Limb (tissue), 2 donors: ENCODE measurements around the gene PRR14.
A peak's percentile ranks its signal among the peaks of the same experiment; 100 is the strongest.
"Not testable (repeated sequence)": the region's sequence is repeated elsewhere in the genome, so short reads cannot be mapped to it uniquely, and the experiment has no call there.

Experiments
- DNase-seq, 2 donors: peaks; one replicate each; pipeline ENCODE4 v3.0.0-alpha.2; 2016; ENCODE audit errors: extremely low spot score in 2 of 2

Gene PRR14

DNA sequence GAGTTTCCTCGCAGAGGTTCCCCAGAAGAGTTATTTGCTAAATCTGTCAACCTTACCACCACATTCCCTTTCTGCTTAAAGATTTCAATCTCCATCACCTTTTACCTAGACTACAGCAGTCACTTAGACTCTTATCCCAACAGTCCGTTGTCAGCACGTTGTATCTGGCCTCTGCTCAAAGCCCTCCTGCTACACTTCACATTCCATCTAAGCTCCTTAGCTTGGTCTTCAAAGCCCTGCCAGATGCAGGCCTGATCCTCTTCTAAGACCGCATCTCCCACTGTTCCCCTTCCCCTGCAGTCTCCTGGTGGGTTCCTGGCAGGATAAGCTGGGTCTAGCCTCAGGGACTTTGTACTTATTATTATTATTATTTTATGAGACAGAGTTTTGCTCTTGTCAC lies 37.9 kb downstream of the PRR14 start:
- DNase-seq: no peak

DNA sequence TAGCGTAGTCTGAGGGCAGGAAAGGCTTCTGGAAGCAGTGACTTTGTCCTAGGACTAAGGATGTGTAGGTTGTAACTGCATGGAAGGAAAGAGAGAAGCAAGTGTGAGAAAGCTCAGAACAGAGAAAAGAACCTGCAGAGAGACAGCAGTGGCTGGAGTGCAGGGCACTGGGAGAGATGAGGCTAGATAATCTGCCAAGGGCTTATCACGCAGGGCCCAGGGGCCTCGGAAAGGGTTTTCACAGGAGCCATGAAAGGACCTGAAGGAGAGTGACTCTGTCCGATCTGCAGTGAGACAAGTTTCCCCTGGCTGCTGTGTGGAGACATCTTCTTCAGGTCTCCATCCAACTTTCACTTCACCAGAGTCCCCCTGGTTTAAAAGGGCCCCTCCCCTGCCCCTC lies 41.1 kb downstream of the PRR14 start:
- no peak for DNase-seq

DNA sequence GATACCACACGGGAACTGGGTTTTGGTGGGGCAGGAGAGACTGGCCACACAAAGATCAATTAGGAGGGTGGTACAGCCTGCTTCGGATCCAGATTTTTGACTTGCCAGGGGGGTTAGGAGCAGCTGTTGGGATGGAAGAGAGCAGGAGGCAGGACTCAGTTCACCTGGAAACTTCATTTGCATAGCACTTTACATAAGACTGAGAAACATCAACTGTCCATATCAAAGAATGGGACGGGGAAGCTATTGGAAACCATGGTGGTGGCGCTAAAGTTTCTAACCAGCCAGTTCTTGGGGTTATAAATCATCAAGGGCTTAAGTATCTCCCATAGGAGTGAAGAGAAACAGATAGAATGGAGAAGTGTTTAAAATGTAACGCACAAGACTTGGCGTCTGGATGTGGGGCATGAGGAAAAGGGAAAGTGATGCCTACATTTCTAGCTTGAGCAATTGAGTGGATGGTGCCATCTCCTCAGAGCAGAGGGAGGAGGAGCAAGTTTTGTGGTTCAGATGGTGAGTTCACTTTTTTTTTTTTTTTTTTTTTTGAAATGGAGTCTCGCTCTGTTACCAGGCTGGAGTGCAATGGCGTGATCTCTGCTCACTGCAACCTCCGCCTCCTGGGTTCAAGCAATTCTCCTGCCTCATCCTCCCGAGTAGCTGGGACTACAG lies 41.8 kb downstream of the PRR14 start:
- no peak for DNase-seq

DNA sequence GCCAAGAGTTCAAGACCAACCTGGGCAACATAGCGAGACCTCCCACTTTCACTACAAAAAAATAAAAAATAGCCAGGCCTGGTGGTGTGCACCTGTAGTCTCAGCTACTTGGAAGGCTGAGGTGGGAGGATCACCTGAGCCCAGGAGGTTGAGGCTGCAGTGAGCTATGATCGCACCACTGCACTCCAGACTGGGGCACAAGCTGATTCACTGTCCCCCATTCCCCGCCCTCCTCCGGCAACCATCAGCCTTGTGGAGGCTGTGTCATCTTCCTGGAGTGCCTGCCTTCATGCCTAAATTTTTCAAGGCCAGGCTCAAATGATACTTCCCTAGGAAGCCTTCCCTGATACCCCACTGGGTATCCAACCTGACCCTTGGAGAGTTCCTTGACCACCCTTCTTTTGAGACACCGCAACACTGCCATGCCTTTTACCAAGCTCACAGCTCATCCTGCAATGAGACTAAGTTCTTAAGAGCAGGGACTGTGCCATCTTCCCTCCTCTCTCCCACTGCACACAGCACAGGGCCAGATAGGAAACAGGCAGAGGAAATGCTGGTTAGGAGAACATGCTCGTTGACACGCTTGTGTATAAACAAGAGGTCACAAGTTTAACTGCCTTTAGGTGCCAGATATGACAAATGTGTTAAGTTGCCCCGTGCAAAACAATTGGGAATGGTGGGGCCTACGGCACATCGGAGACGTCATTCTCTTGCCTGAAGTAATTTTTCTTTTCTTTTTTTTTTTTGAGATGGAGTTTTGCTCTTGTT lies 44.4 kb downstream of the PRR14 start:
- DNase-seq: no peak

DNA sequence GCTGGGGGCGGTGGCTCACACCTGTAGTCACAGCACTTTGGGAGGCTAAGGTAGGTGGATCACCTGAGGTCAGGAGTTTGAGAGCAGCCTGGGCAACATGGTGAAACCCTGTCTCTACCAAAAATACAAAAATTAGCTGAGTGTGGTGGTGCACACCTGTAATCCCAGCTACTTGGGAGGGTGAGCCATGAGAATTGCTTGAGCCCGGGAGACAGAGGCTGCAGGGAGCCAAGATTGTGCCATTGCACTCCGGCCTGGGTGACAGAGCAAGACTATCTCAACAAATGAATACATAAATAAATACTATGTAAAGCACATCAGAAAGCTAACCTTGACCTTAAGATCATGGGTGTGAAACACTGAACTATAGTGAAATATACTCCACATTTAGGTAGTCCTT lies 45.9 kb downstream of the PRR14 start:
- not testable (repeated sequence) for DNase-seq

DNA sequence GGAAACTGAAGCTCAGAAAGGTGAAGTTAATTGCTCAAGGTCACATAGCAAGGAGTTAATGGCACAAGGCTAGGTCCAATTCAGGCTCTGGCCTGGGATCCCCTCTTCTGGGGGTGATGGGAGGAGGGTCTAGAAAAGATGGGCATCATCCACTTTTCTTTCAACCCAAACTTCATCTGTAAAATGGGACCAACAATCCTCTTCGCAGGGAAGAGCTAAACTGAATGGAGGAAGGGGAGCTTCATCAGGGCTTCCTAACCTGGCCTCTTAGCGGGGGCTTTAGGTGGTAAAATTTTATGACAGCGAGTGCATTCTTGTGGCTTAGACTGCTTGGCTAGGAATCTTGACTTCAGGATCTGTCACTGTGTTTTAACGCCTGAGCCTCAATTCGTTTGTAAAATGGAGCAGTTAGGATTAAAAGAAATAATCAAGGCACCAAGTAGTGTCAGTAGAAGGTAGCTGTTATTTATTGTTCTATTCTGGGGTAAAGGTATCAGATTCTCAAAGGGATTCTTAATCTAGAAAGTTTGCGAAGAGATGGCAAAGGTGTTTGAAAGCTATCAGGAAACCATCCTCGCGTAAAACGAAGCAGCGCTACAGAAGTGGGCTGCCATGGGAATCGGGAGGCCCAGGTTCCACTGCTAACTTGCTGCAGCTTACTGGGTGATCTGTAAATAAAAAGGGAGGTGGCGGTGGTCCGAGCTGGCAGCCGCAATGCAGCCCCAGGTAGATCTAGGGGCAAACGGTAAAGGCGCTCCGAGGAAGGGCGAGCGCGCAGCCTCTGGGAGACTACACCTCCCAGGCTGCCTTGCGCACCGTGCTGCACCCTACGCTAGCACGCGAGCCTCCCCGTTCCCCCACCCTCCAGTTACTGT lies 46.7 kb downstream of the PRR14 start:
- peak in 1 of 2 donors; percentile 2 for DNase-seq

DNA sequence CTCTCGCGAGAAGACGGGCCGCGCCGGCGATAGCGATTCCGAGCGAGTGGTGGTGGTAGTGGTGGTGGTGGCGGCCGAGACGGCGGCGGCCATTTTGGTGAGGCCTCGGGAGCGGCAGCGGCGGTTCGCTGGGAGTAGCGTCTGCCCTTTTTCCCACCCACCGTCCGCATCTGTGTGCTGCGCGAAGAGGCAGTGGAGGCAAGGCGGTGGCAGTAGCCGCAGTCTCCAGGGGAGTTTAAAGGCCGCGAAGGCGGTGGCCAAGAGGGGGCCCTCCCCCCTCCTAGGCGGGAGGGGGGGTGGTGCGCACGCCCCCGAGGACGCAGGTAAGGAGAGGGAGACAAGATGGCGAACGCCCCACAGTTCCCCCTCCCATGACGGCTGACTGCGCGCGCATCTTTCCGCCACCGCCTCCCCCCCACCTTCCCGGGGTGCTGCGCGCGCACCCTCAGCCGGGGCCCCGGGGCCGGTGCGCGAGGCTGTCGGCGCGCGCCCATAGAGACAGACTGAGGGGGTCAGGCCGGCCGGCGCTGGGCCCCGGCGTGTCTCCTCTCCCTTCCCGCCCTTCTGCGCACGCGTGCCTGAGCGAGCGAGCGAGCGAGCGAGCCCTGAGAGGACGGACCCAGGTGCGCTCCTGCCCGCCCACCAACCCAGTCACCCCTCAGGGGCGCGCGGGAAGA lies 47.5 kb downstream of the PRR14 start:
- DNase-seq: peak; percentile 97 to 99

DNA sequence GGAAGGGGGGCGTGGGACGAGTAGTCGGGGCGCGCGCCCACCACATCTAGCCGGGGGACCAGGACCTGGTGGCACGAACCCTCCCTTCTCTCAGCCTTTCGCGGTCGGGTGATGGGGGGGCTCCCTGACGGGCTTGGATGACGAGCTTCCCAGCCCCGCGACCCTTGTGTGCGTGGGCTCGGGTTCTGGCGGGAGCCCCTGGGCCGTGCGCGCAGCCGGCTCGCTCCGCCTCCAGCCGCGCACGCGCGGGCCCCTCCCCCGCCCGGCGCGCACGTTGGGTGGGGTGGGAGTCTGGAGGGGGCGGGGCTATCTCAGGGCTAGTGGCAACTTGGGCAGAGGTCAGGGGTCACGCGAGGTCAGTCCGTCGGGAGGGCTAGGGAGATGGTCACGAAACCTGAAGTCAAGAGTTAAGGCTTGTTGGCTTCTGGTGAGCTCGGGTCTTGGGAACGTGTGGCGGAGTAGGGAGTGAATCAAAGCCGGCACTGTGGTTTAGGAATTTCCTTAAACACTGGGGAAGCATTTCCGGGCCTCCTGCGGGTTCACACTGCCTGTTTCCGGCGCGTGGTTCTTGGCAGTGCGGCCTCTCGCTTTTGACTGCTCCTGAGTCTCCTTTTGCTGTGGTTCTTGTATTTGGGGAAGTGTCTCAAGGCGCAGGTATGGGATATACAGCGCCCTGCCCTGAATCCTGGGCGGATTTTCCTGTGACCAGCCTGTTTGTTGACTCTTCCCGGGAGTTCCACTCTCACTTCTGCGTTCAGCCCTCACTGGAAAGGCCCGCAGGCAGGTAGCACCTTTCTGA lies 48.3 kb downstream of the PRR14 start, which contains the start of gene SRCAP:
Gene SRCAP (plus strand): TSS at position 356 of the 799 bp plus-strand sequence. CDS start 1,654 bp downstream, outside the sequence.
- DNase-seq: peak; percentile 70 to 91

DNA sequence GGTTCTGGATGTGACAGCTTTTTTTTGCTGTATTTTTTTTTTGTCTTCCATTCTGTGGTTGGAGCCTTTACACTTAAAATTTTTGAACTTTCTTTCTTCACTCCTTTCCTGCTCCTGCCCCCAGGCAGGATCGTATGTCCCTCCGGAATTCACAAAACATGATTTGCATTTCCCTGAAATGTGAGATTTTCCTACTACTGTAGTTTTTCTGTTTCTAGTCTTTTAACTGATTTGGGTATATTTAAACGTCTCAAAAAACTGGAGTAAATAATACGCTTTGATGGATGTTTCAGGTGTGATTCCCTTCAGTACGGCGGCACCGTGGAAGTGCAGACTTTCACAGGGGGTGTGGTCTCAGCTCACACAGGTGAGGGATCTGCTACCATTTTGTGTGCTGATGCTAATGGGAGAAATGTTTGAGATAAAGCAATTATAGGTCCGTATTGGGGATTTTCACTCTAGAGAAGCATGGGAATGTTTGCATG lies 48.9 kb downstream of the PRR14 start:
- DNase-seq: no peak

DNA sequence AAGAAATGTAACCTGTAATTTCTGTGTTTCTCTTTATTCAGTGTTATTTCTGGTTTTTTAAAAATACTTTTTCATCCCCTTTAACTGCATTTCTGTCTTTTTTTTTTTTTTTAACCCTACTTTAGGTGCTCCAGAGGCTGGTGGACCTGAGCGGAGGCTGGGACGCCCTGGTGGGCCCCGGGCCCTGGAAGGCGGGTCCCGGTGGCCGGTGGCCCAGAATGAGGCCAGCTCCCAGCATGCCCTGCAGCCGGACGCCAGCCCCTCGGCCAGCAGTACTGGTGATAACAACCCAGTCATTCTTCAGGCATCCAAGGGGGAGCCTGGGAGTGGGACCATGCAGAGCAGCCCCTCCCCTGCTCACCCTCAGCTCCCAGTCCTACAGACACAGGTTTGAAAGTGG lies 49.7 kb downstream of the PRR14 start:
- no peak for DNase-seq

DNA sequence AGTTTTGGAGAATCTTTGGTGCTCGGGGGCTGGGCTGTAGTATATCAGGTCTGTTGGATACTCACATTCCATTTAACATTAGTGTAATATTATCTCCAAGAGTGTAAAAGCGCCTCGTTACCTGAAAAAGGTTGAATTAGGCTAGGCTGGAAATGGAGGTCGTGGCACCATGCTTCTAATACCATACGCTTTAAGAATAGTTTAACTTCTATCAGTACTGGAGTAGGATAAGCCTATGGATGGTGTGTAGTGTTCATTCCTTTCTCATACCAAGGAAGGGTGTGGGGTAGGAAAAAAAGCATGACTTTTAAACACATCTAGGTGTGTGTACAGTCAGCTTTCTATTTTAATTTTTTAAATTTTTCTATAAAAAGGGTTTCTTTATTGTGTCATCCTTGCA lies 50.2 kb downstream of the PRR14 start:
- no peak for DNase-seq

DNA sequence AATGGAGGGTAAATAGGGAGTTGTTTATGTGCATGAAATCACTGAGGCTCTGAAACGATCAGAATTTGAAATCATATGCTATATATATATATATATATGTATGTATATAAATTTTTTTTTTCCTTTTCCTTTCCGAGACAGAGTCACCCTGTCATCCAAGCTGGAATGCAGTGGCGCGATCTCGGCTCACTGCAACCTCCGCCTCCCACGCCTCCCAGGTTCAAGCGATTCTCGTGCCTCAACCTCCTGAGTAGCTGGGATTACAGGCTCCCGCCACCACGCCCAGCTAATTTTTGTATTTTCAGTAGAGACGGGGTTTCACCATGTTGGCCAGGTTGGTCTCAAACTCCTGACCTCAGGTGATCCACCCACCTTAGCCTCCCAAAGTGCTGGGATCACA lies 52.3 kb downstream of the PRR14 start:
- DNase-seq: not testable (repeated sequence)

DNA sequence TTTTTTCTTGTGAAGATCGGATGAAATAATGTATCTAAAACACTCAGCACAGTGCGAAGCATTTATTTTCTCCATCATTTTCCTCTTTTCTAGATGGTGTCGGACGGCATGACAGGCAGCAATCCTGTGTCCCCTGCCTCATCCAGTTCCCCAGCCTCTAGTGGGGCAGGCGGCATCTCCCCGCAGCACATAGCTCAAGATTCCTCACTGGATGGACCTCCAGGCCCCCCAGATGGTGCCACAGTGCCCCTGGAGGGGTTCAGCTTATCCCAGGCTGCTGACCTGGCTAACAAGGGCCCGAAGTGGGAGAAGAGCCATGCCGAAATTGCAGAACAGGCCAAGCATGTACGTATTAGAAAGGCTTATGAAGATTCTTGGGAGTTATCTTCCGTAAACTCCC lies 53.2 kb downstream of the PRR14 start:
- DNase-seq: no peak
